Smooth muscle cell (in vitro differentiated cells): ENCODE results near the gene NRXN3. TPM values are rescaled to one million over a fixed set of nuclear protein-coding genes. Genes with fewer than 3 reads are reported as not detected.

Source experiments
- DNase-seq: peaks from one replicate; lab custom pipeline; 2025; ENCODE audit not compliant: unreplicated experiment; lab: John Stamatoyannopoulos, UW
- H2AFZ ChIP-seq: fragments of 200-600 bp; sonication (generic); 2 replicates; pipeline ENCODE4 v1.6.0; 2016; ENCODE audit warnings: antibody characterized with exemption, low read depth, mild to moderate bottlenecking
- H3F3A ChIP-seq: fragments of 200-600 bp; sonication (generic); 2 replicates; pipeline ENCODE4 v1.6.0; 2017; ENCODE audit warnings: antibody characterized with exemption, low read depth
- H3K27ac ChIP-seq: fragments of 200-600 bp; sonication (generic); 2 replicates; pipeline ENCODE4 v1.5.1; 2016; ENCODE audit warnings: low read depth, mild to moderate bottlenecking
- H3K27me3 ChIP-seq: fragments of 200-600 bp; sonication (generic); 2 replicates; pipeline ENCODE4 v1.6.1; 2016; ENCODE audit warnings: low read depth, mild to moderate bottlenecking
- H3K36me3 ChIP-seq: fragments of 200-600 bp; sonication (generic); 2 replicates; pipeline ENCODE4 v1.5.1; 2016; ENCODE audit warnings: low read depth
- H3K4me1 ChIP-seq: fragments of 200-600 bp; sonication (generic); 2 replicates; pipeline ENCODE4 v1.5.1; 2016; ENCODE audit warnings: low read depth
- H3K4me2 ChIP-seq: fragments of 200-600 bp; sonication (generic); 2 replicates; pipeline ENCODE4 v1.6.0; 2016; ENCODE audit warnings: mild to moderate bottlenecking
- H3K4me3 ChIP-seq: fragments of 200-600 bp; sonication (generic); 2 replicates; pipeline ENCODE4 v1.5.1; 2016; ENCODE audit warnings: mild to moderate bottlenecking
- H3K79me2 ChIP-seq: fragments of 200-600 bp; sonication (generic); 2 replicates; pipeline ENCODE4 v1.6.0; 2016; ENCODE audit warnings: low read depth, mild to moderate bottlenecking
- H3K9ac ChIP-seq: fragments of 200-600 bp; sonication (generic); 2 replicates; pipeline ENCODE4 v1.6.0; 2016; ENCODE audit warnings: low read depth
- H3K9me3 ChIP-seq: fragments of 200-600 bp; sonication (generic); replicated peaks from 2 replicates; pipeline ENCODE4 v1.5.1; 2016; ENCODE audit warnings: low read depth
- H4K20me1 ChIP-seq: fragments of 200-600 bp; sonication (generic); 2 replicates; pipeline ENCODE4 v1.6.0; 2016; ENCODE audit warnings: low read depth
- WGBS: methylation state at CpG from one replicate; pipeline ENCODE4 v1.1.7; 2016; ENCODE audit warnings: low lambda C conversion rate; 5-methylcytosine and 5-hydroxymethylcytosine counted together
- polyA plus RNA-seq: library from polyadenylated mRNA; unstranded; fragments of >200 nt; fragmentation: Nextera tagmentation; extraction: Ambion mirVana; gene quantifications from 2 replicates; pipeline ENCODE4 v1.2.1, GENCODE V29; 2016
- total RNA-seq: library from RNA; depleted of rRNA; stranded (reverse); fragments of >200 nt; gene quantifications from 2 replicates; pipeline ENCODE4 v1.2.3, GENCODE V29; 2014
- TF ChIP-seq, protein P1 (sequence below): fragments of 200-600 bp; sonication (generic); IDR thresholded peaks from 2 replicates; pipeline ENCODE4 v1.5.1; 2017; ENCODE audit warnings: borderline replicate concordance, mild to moderate bottlenecking, antibody characterized with exemption; ENCODE audit not compliant: insufficient read depth, poor library complexity, severe bottlenecking

The NRXN3 gene
- total and polyA plus RNA-seq, 2 experiments from 2014 or later: 1.2 to 7.0 TPM

DNA sequence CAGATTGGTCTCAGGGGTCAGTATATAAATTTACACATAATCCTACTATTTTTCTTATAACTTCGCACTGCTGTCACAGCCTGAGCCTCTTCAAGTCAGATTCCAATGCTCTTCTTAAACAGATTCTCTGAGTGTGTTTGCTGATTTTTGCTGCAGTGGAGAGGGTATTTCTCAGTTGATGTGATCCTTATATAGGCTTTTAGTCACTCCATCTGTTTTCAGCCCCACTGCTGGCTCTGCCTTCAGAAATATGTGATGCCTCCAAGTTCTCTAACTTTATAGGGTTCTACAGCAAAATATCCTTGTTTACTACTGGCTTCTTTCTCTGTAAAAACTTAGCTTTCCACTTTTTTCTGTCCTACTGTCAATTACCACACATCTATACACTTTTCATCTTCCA lies 702.7 kb downstream of the NRXN3 start:
- no peak overlapping the region for H3K9ac ChIP-seq
- peaks cover 5% of the 10 kb centered on the region for H3K4me1 ChIP-seq
- H3K9me3 ChIP-seq: no peaks in the 10 kb centered on the region
- no peak overlapping the region for H3K27ac ChIP-seq
- no peaks in the 10 kb centered on the region for H3F3A ChIP-seq
- no peaks in the 10 kb centered on the region for H3K27me3 ChIP-seq
- no peak overlapping the region for H3K4me3 ChIP-seq
- TF ChIP-seq, protein P1, sequence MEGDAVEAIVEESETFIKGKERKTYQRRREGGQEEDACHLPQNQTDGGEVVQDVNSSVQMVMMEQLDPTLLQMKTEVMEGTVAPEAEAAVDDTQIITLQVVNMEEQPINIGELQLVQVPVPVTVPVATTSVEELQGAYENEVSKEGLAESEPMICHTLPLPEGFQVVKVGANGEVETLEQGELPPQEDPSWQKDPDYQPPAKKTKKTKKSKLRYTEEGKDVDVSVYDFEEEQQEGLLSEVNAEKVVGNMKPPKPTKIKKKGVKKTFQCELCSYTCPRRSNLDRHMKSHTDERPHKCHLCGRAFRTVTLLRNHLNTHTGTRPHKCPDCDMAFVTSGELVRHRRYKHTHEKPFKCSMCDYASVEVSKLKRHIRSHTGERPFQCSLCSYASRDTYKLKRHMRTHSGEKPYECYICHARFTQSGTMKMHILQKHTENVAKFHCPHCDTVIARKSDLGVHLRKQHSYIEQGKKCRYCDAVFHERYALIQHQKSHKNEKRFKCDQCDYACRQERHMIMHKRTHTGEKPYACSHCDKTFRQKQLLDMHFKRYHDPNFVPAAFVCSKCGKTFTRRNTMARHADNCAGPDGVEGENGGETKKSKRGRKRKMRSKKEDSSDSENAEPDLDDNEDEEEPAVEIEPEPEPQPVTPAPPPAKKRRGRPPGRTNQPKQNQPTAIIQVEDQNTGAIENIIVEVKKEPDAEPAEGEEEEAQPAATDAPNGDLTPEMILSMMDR: no peak
- no peaks in the 10 kb centered on the region for H3K36me3 ChIP-seq
- WGBS: 100% methylated on average over 1 of the region's 1 CpG
- H4K20me1 ChIP-seq: no peaks in the 10 kb centered on the region
- DNase-seq: no peak
- no peaks in the 10 kb centered on the region for H3K79me2 ChIP-seq
- H2AFZ ChIP-seq: no peak overlapping the region
- no peak overlapping the region for H3K4me2 ChIP-seq

DNA sequence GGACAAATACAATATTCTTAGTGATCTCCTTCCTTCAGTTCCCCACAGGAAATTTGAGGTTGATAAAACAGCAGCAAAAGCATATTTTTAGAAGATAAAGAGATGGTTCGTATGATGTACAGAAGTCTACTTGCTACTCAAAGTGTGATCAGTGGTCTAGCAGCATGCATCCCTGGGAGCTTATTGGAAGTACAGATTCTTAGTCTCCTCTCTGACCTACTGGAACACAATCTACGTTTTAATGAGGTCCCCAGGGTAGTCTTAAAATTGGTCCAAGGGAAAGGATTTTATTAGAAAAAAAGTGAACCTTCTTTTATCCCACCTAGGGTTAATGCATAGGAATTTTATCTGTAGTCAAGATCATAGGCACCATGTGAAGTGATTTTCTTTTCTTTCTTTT lies 703.4 kb downstream of the NRXN3 start:
- H3K4me2 ChIP-seq: no peak overlapping the region
- peaks cover 5% of the 10 kb centered on the region for H3K4me1 ChIP-seq
- WGBS: 72% methylated on average over 2 of the region's 2 CpGs
- no peaks in the 10 kb centered on the region for H3K36me3 ChIP-seq
- H4K20me1 ChIP-seq: no peaks in the 10 kb centered on the region
- H3K79me2 ChIP-seq: no peaks in the 10 kb centered on the region
- no peak overlapping the region for H3K27ac ChIP-seq
- H3K27me3 ChIP-seq: no peaks in the 10 kb centered on the region
- TF ChIP-seq, protein P1: no peak
- no peak overlapping the region for H3K9ac ChIP-seq
- no peak overlapping the region for H3K4me3 ChIP-seq
- no peak overlapping the region for H2AFZ ChIP-seq
- no peak for DNase-seq
- H3K9me3 ChIP-seq: no peaks in the 10 kb centered on the region
- H3F3A ChIP-seq: no peaks in the 10 kb centered on the region

DNA sequence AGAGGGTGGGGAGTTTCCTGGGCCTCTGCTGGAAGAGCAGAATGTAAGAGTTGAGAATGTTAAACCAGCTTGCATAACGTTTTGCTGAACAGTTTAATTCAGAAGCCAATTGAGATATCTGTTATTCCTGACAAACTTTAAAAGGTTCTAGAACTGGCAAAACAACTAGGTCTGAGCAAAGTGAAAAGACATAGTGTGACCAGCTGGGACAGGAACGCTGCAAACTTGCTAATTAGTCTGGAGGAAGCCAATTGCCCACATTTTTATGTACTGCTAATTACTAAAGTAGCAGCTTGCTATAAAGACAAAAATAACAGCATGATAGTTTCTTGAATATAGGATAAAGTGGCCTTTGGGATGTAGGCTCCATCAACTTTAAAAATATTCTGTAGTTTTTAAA lies 704.9 kb downstream of the NRXN3 start:
- Histone ChIP-seq H3K27ac (no peak overlapping the region), H3K4me1 (peaks cover 5% of the 10 kb centered on the region), H3K4me2 (no peak overlapping the region), H3K27me3 (no peaks in the 10 kb centered on the region), H3K9me3 (no peaks in the 10 kb centered on the region), H2AFZ (no peak overlapping the region), H3F3A (no peaks in the 10 kb centered on the region), H3K36me3 (no peaks in the 10 kb centered on the region), H4K20me1 (no peaks in the 10 kb centered on the region), H3K4me3 (no peak overlapping the region), H3K9ac (no peak overlapping the region), H3K79me2 (no peaks in the 10 kb centered on the region)
- DNase-seq: no peak
- TF ChIP-seq, protein P1: no peak
- WGBS: 48% methylated on average over 2 of the region's 2 CpGs

DNA sequence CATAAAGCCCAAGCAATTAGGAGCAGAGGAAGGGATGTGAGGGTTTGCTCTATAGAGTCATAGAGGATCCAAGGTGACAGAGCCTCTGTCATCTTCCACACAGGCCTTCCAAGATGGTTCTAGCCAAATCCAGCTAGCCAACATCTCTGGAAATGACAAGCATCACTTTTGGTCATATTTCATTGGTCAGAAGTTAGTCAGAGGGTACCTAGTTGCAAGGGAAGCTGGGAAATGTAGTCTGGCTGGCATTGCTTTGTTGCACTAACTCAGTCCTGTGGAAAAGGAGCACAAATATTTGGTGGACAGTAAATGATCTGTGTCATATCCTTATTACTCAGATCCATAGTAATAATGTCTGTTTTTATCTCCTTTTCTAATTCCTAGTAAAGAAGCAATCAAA lies 715.7 kb downstream of the NRXN3 start:
- Histone ChIP-seq H3K9ac (no peak overlapping the region), H3K36me3 (no peaks in the 10 kb centered on the region), H3K4me1 (no peaks in the 10 kb centered on the region), H3K27me3 (no peaks in the 10 kb centered on the region), H3K79me2 (no peaks in the 10 kb centered on the region), H4K20me1 (no peaks in the 10 kb centered on the region), H3F3A (no peaks in the 10 kb centered on the region), H3K9me3 (no peaks in the 10 kb centered on the region), H3K4me2 (no peak overlapping the region), H3K27ac (no peak overlapping the region), H3K4me3 (no peak overlapping the region), H2AFZ (no peak overlapping the region)
- no peak for DNase-seq
- TF ChIP-seq, protein P1: no peak
